ENCODE results near the gene ATF6B.

GRCh38 chr6:32076321-32076809, 51.7 kb downstream of the ATF6B start:
- TF ChIP-seq CTCF (IDR thresholded peaks at IDR 0.05) (no peak), POLR2A (IDR thresholded peaks at IDR 0.05) (no peak), POLR2AphosphoS5 (IDR thresholded peaks at IDR 0.05) (peak; percentile 66)

Data from gastroesophageal sphincter (tissue), 3 donors.